ENCODE results near the gene FRMPD4.

DNA sequence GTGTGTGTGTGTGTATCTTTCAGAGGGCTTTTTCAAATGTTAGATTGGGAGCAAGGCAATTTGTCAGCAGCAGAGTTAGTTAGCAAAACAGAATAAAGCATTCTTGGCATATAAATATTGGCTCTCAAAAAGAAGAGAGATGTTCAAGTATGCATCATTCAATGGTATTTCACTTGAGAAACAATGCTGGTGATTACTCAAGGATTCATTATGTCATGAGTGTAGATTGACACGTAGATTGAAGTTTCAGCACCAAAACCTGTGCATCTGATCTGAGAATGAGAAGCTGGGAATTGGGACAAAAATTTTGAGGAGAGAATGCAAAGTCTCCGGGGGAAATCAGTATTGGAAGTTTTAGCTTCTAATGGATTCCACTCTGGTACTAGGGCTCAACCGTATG is 241.4 kb downstream of the FRMPD4 start:
- TF ChIP-seq, protein P1, sequence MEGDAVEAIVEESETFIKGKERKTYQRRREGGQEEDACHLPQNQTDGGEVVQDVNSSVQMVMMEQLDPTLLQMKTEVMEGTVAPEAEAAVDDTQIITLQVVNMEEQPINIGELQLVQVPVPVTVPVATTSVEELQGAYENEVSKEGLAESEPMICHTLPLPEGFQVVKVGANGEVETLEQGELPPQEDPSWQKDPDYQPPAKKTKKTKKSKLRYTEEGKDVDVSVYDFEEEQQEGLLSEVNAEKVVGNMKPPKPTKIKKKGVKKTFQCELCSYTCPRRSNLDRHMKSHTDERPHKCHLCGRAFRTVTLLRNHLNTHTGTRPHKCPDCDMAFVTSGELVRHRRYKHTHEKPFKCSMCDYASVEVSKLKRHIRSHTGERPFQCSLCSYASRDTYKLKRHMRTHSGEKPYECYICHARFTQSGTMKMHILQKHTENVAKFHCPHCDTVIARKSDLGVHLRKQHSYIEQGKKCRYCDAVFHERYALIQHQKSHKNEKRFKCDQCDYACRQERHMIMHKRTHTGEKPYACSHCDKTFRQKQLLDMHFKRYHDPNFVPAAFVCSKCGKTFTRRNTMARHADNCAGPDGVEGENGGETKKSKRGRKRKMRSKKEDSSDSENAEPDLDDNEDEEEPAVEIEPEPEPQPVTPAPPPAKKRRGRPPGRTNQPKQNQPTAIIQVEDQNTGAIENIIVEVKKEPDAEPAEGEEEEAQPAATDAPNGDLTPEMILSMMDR (conservative IDR thresholded peaks at IDR 0.05 in 1 of 2, IDR thresholded peaks at IDR 0.05 in 1 of 2; ENCODE audit: low read depth in 1 of 2, low read length in 2 of 2) = no peak
- no peak for TF ChIP-seq EZH2 (IDR thresholded peaks at IDR 0.05; ENCODE audit: low read length, missing control alignments)
